HepG2 (cell line): ENCODE measurements around the gene TP53TG5. TPM values are rescaled to one million over a fixed set of nuclear protein-coding genes. Genes with fewer than 3 reads are reported as not detected.

Experiments used
- ATF6 ChIP-seq: sonication (generic); formaldehyde crosslinking; conservative IDR thresholded peaks from 2 replicates; pipeline ENCODE4 v1.4.0; 2020; ENCODE audit warnings: missing genetic modification reagents
- ELF4 ChIP-seq: sonication (generic); formaldehyde crosslinking; IDR thresholded peaks from 2 replicates; pipeline ENCODE4 v1.5.0; 2020; ENCODE audit warnings: missing genetic modification reagents, mild to moderate bottlenecking, moderate library complexity, borderline replicate concordance
- PRDM4 ChIP-seq: sonication (generic); formaldehyde crosslinking; IDR thresholded peaks from 2 replicates; pipeline ENCODE4 v1.9.0; 2021; ENCODE audit warnings: missing genetic modification reagents, borderline replicate concordance
- RAD51 ChIP-seq: fragments of 450-650 bp; IDR thresholded peaks from 2 replicates; pipeline ENCODE4 v1.6.1; 2016; ENCODE audit warnings: borderline replicate concordance
- SMAD3 ChIP-seq: sonication (generic); formaldehyde crosslinking; IDR thresholded peaks from 2 replicates; pipeline ENCODE4 v1.4.0; 2020; ENCODE audit warnings: missing genetic modification reagents
- ZBTB40 ChIP-seq, 2 experiments: fragments of 450-650 bp in 1 of 2; sonication (generic) in 1 of 2; formaldehyde crosslinking in 1 of 2; IDR thresholded peaks; 2 replicates each; pipeline versions ENCODE4 v1.6.1 to v1.8.0; 2016 to 2022; ENCODE audit warnings: antibody characterized with exemption in 1 of 2, mild to moderate bottlenecking in 1 of 2, missing genetic modification reagents in 1 of 2
- ZC3H4 ChIP-seq: sonication (generic); formaldehyde crosslinking; IDR thresholded peaks from 2 replicates; pipeline ENCODE4 v1.4.0; 2020; ENCODE audit warnings: missing genetic modification reagents, borderline replicate concordance
- ZNF503 ChIP-seq: sonication (generic); formaldehyde crosslinking; IDR thresholded peaks from 2 replicates; pipeline ENCODE4 v1.4.0; 2020; ENCODE audit warnings: missing genetic modification reagents
- polyA plus RNA-seq, 8 experiments: library from polyadenylated mRNA; depleted of rRNA in 3 of 8; stranded (reverse) in 7 of 8; unstranded in 1 of 8; fragments of >200 nt; fragmentation: Illumina TruSeq in 4 of 8; extraction: Trizol in 4 of 8; gene quantifications; 2 replicates each; pipeline versions ENCODE4 v1.2.1 to v1.2.3, GENCODE V29; 2011 to 2016; ENCODE audit warnings: low read depth in 4 of 8, missing spikeins in 1 of 8, mixed read lengths in 1 of 8; ENCODE audit not compliant: insufficient read depth in 1 of 8
- total RNA-seq, 5 experiments: library from RNA; depleted of rRNA; stranded (reverse); fragments of >200 nt; fragmentation: Illumina TruSeq; extraction: Trizol; gene quantifications; 2 replicates each; pipeline ENCODE4 v1.2.3, GENCODE V29; 2016; ENCODE audit warnings: low read depth in 1 of 5

The TP53TG5 gene
- total and polyA plus RNA-seq, 2 of the 13 experiments (the other 11 are each of a cell fraction or from before 2014, with no cell fraction given), result 0.11 TPM; not detected in 1

GRCh38 chr20:45338121-45339030 is 39.7 kb downstream of the TP53TG5 start (continued):
- no peak for TF ChIP-seq PRDM4 (CRISPR knock-in tag)
- TF ChIP-seq ELF4 (CRISPR knock-in tag), result no peak
- TF ChIP-seq ZBTB40 (IDR thresholded peaks at IDR 0.05), result no peak
- no peak; the same call in 1 of the 2 replicates for TF ChIP-seq ZBTB40 (CRISPR knock-in tag; IDR thresholded peaks at IDR 0.05)
- TF ChIP-seq ZC3H4 (CRISPR knock-in tag), result 0 out of 2 replicates have a peak, but pooled peaks have one; percentile 62
- TF ChIP-seq ZNF503 (CRISPR knock-in tag), result peak; percentile 73
- no peak for TF ChIP-seq RAD51
- peak; percentile 79 for TF ChIP-seq SMAD3 (CRISPR knock-in tag)
- no peak for TF ChIP-seq ATF6 (CRISPR knock-in tag)
